ENCODE measurements around the gene SMG6. TPM values are rescaled to one million over a fixed set of nuclear protein-coding genes. Genes with fewer than 3 reads are reported as not detected.

Gene SMG6
- total and polyA plus RNA-seq, 2 donors (not counting 3 experiments of a cell fraction or from before 2014, with no cell fraction given), result 40.1 to 42.2 TPM

DNA sequence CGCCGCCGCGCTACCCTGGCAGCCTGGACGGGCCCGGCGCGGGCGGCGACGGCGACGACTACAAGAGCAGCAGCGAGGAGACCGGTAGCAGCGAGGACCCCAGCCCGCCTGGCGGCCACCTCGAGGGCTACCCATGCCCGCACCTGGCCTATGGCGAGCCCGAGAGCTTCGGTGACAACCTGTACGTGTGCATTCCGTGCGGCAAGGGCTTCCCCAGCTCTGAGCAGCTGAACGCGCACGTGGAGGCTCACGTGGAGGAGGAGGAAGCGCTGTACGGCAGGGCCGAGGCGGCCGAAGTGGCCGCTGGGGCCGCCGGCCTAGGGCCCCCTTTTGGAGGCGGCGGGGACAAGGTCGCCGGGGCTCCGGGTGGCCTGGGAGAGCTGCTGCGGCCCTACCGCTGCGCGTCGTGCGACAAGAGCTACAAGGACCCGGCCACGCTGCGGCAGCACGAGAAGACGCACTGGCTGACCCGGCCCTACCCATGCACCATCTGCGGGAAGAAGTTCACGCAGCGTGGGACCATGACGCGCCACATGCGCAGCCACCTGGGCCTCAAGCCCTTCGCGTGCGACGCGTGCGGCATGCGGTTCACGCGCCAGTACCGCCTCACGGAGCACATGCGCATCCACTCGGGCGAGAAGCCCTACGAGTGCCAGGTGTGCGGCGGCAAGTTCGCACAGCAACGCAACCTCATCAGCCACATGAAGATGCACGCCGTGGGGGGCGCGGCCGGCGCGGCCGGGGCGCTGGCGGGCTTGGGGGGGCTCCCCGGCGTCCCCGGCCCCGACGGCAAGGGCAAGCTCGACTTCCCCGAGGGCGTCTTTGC, 245.6 kb downstream of the SMG6 start:
- TF ChIP-seq POLR2AphosphoS5 (IDR thresholded peaks at IDR 0.05; ENCODE audit: insufficient read depth, low read depth, low read length) (peak; percentile 14), JUN (IDR thresholded peaks at IDR 0.05; ENCODE audit: borderline replicate concordance, insufficient read depth, insufficient read length, low read depth) (no peak)
- BruUV-seq (replicated peaks), result no TSS peak
- CTCF ChIA-PET, result interaction anchor here (0.7 to 17.2 kb wide), 12 partner anchors 9 to 223 kb away, joined by 3 to 455 read pairs (median 4); no protein-coding TSS in a partner anchor
- Histone ChIP-seq H4K20me1 (replicated peaks; ENCODE audit: control insufficient read depth, extremely low read depth, insufficient read depth, low read length) (no peaks in the 10 kb centered on the region), H3K4me2 (ENCODE audit: insufficient read depth, low read length) (no peak overlapping the region), H3K79me2 (ENCODE audit: control insufficient read depth, insufficient read depth, low read length) (peaks cover 27% of the 10 kb centered on the region), H3K4me3 (replicated peaks in 1 of 3; ENCODE audit: insufficient read depth in 1 of 3, low read depth in 1 of 3, low read length in 3 of 3) (no peak overlapping the region), H3K9me3 (replicated peaks; ENCODE audit: control insufficient read depth, insufficient read depth, low read length) (no peaks in the 10 kb centered on the region), H3K9me1 (replicated peaks; ENCODE audit: control insufficient read depth, extremely low read depth, insufficient read depth, low read length) (no peaks in the 10 kb centered on the region), H3K27ac (ENCODE audit: insufficient read depth, low read depth, low read length) (no peak overlapping the region), H3K27me3 (ENCODE audit: control insufficient read depth in 2 of 2, insufficient read depth in 2 of 2, low read length in 2 of 2) (peaks cover 0 to 2% of the 10 kb centered on the region in 2 experiments), H2AFZ (ENCODE audit: low read depth, low read length) (no peak overlapping the region), H3K4me1 (ENCODE audit: control insufficient read depth, extremely low read depth, insufficient read depth, low read length) (peaks cover 27% of the 10 kb centered on the region), H3K9ac (replicated peaks; ENCODE audit: extremely low read depth, insufficient read depth, low read length) (no peak overlapping the region), H3K36me3 (ENCODE audit: control insufficient read depth in 2 of 2, extremely low read depth in 1 of 2, insufficient read depth in 2 of 2, low read length in 2 of 2) (peaks cover 3 to 10% of the 10 kb centered on the region in 2 experiments)
- intact Hi-C loops (cut with micrococcal nuclease), result no loop called here
- POLR2A ChIA-PET, result interaction anchor here (1.4 kb wide), 1 partner anchor 10 kb away, joined by 3 read pairs; no protein-coding TSS in a partner anchor
- DNase-seq (ENCODE audit: low read depth, low spot score) (no peak), FAIRE-seq (no peak)
- dilution Hi-C loops (cut with MboI; ENCODE audit: extremely low pct_ligation_motif_present, low sequenced_read_pairs), result no loop called here

DNA sequence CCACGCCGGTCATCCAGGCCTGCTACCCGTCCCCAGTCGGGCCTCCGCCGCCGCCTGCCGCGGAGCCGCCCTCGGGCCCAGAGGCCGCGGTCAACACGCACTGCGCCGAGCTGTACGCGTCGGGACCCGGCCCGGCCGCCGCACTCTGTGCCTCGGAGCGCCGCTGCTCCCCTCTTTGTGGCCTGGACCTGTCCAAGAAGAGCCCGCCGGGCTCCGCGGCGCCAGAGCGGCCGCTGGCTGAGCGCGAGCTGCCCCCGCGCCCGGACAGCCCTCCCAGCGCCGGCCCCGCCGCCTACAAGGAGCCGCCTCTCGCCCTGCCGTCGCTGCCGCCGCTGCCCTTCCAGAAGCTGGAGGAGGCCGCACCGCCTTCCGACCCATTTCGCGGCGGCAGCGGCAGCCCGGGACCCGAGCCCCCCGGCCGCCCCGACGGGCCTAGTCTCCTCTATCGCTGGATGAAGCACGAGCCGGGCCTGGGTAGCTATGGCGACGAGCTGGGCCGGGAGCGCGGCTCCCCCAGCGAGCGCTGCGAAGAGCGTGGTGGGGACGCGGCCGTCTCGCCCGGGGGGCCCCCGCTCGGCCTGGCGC, 246.3 kb downstream of the SMG6 start:
- intact Hi-C loops (cut with micrococcal nuclease), result no loop called here

More for the DNA sequence above, 246.3 kb downstream of the SMG6 start:
- Histone ChIP-seq H3K4me3 (replicated peaks in 1 of 3; ENCODE audit: insufficient read depth in 1 of 3, low read depth in 1 of 3, low read length in 3 of 3) (no peak overlapping the region), H3K9ac (replicated peaks; ENCODE audit: extremely low read depth, insufficient read depth, low read length) (no peak overlapping the region), H4K20me1 (replicated peaks; ENCODE audit: control insufficient read depth, extremely low read depth, insufficient read depth, low read length) (no peaks in the 10 kb centered on the region), H3K27ac (ENCODE audit: insufficient read depth, low read depth, low read length) (no peak overlapping the region), H3K27me3 (ENCODE audit: control insufficient read depth in 2 of 2, insufficient read depth in 2 of 2, low read length in 2 of 2) (peaks cover 0 to 2% of the 10 kb centered on the region in 2 experiments), H3K4me2 (ENCODE audit: insufficient read depth, low read length) (no peak overlapping the region), H3K79me2 (ENCODE audit: control insufficient read depth, insufficient read depth, low read length) (peaks cover 24% of the 10 kb centered on the region), H3K9me1 (replicated peaks; ENCODE audit: control insufficient read depth, extremely low read depth, insufficient read depth, low read length) (no peaks in the 10 kb centered on the region), H3K36me3 (ENCODE audit: control insufficient read depth in 2 of 2, extremely low read depth in 1 of 2, insufficient read depth in 2 of 2, low read length in 2 of 2) (peaks cover 3 to 10% of the 10 kb centered on the region in 2 experiments), H2AFZ (ENCODE audit: low read depth, low read length) (no peak overlapping the region), H3K4me1 (ENCODE audit: control insufficient read depth, extremely low read depth, insufficient read depth, low read length) (peaks cover 19% of the 10 kb centered on the region), H3K9me3 (replicated peaks; ENCODE audit: control insufficient read depth, insufficient read depth, low read length) (no peaks in the 10 kb centered on the region)
- no peak for FAIRE-seq
- POLR2A ChIA-PET, result interaction anchor here (1.4 kb wide), 1 partner anchor 11 kb away, joined by 3 read pairs; no protein-coding TSS in a partner anchor
- no peak for TF ChIP-seq POLR2A (IDR thresholded peaks at IDR 0.05; ENCODE audit: low read depth, low read length)
- TF ChIP-seq MYC (IDR thresholded peaks at IDR 0.05; ENCODE audit: low read depth, low read length), result no peak
- TF ChIP-seq FOS (IDR thresholded peaks at IDR 0.05; ENCODE audit: borderline replicate concordance, insufficient read depth, low read length), result no peak
- no peak for TF ChIP-seq GATA2 (IDR thresholded peaks at IDR 0.05; ENCODE audit: insufficient read depth, insufficient read length, low read depth, low read length)
- TF ChIP-seq, protein P1, sequence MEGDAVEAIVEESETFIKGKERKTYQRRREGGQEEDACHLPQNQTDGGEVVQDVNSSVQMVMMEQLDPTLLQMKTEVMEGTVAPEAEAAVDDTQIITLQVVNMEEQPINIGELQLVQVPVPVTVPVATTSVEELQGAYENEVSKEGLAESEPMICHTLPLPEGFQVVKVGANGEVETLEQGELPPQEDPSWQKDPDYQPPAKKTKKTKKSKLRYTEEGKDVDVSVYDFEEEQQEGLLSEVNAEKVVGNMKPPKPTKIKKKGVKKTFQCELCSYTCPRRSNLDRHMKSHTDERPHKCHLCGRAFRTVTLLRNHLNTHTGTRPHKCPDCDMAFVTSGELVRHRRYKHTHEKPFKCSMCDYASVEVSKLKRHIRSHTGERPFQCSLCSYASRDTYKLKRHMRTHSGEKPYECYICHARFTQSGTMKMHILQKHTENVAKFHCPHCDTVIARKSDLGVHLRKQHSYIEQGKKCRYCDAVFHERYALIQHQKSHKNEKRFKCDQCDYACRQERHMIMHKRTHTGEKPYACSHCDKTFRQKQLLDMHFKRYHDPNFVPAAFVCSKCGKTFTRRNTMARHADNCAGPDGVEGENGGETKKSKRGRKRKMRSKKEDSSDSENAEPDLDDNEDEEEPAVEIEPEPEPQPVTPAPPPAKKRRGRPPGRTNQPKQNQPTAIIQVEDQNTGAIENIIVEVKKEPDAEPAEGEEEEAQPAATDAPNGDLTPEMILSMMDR (IDR thresholded peaks at IDR 0.05; ENCODE audit: extremely low read depth in 1 of 2, insufficient read depth in 1 of 2, low read depth in 1 of 2, low read length in 2 of 2), result no peak
- no peak for TF ChIP-seq EZH2 (IDR thresholded peaks at IDR 0.05; ENCODE audit: borderline replicate concordance, low read depth, low read length, severe bottlenecking)
- no peak for TF ChIP-seq POLR2AphosphoS5 (IDR thresholded peaks at IDR 0.05; ENCODE audit: insufficient read depth, low read depth, low read length)
- TF ChIP-seq MAX (IDR thresholded peaks at IDR 0.05; ENCODE audit: insufficient read depth, insufficient read length), result no peak
- no peak for TF ChIP-seq JUN (IDR thresholded peaks at IDR 0.05; ENCODE audit: borderline replicate concordance, insufficient read depth, insufficient read length, low read depth)
- CTCF ChIA-PET, result interaction anchor here (2.2 to 17.2 kb wide), 3 partner anchors 33 to 188 kb away, joined by 7 to 455 read pairs (median 10); no protein-coding TSS in a partner anchor
- dilution Hi-C loops (cut with MboI; ENCODE audit: extremely low pct_ligation_motif_present, low sequenced_read_pairs), result no loop called here
- DNase-seq (ENCODE audit: low read depth, low spot score), result no peak
- BruUV-seq (replicated peaks), result no TSS peak
